ENCODE data around the gene NPDC1.

DNA sequence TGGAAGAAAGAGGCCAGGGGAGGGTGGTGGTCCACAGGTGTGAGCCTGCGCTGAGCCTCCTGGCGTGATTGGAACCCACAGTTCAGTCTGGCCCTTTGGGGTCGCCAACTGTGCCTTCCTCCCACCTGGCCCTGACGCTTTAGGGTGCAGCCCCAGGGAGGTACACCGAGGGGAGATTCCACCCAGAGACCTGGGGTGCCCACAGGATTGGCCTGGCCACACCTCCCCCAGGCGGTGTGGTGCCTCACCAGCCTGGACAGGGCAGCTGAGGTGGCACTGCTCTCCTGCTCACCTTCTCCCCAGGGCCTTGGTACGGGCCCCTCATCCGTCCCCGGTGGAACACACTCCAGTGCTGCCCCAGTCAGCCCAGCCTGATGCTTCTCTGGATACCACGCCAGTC lies 48.6 kb downstream of the NPDC1 start:
- TF ChIP-seq, protein P1, sequence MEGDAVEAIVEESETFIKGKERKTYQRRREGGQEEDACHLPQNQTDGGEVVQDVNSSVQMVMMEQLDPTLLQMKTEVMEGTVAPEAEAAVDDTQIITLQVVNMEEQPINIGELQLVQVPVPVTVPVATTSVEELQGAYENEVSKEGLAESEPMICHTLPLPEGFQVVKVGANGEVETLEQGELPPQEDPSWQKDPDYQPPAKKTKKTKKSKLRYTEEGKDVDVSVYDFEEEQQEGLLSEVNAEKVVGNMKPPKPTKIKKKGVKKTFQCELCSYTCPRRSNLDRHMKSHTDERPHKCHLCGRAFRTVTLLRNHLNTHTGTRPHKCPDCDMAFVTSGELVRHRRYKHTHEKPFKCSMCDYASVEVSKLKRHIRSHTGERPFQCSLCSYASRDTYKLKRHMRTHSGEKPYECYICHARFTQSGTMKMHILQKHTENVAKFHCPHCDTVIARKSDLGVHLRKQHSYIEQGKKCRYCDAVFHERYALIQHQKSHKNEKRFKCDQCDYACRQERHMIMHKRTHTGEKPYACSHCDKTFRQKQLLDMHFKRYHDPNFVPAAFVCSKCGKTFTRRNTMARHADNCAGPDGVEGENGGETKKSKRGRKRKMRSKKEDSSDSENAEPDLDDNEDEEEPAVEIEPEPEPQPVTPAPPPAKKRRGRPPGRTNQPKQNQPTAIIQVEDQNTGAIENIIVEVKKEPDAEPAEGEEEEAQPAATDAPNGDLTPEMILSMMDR (IDR thresholded peaks at IDR 0.05): no peak
- TF ChIP-seq EP300 (IDR thresholded peaks at IDR 0.05): no peak
- no peak for TF ChIP-seq JUN (IDR thresholded peaks at IDR 0.05)
- TF ChIP-seq POLR2A (IDR thresholded peaks at IDR 0.05; ENCODE audit: low read length): no peak
- TF ChIP-seq RFX5 (IDR thresholded peaks at IDR 0.05): no peak
- TF ChIP-seq HOXB5 (CRISPR knock-in tag; IDR thresholded peaks at IDR 0.05): no peak
- no peak for TF ChIP-seq NFE2L2 (conservative IDR thresholded peaks at IDR 0.05; ENCODE audit: low read length)
- no peak for TF ChIP-seq HOXB13 (CRISPR knock-in tag; IDR thresholded peaks at IDR 0.05; ENCODE audit: low read depth)
- no peak for TF ChIP-seq ZNF302 (CRISPR knock-in tag; IDR thresholded peaks at IDR 0.05)
- TF ChIP-seq, protein P2, sequence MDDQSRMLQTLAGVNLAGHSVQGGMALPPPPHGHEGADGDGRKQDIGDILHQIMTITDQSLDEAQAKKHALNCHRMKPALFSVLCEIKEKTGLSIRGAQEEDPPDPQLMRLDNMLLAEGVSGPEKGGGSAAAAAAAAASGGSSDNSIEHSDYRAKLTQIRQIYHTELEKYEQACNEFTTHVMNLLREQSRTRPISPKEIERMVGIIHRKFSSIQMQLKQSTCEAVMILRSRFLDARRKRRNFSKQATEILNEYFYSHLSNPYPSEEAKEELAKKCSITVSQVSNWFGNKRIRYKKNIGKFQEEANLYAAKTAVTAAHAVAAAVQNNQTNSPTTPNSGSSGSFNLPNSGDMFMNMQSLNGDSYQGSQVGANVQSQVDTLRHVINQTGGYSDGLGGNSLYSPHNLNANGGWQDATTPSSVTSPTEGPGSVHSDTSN (IDR thresholded peaks at IDR 0.05): peak; percentile 59; the same call in 1 of the 2 replicates
- TF ChIP-seq SMC3 (IDR thresholded peaks at IDR 0.05): no peak
- TF ChIP-seq ZSCAN20 (CRISPR knock-in tag; IDR thresholded peaks at IDR 0.05): no peak
